Activated naive CD4-positive, alpha-beta T cell treated with anti-CD3 and anti-CD28 coated beads for 36 hours (primary cell): ENCODE measurements around the gene NOP9. TPM values are rescaled to one million over a fixed set of nuclear protein-coding genes. Genes with fewer than 3 reads are reported as not detected.
A peak's percentile ranks its signal among the peaks of the same experiment; 100 is the strongest.

Experiments used
- CTCF ChIA-PET: fragments of 350-600 bp; sonication (Branson Sonifier 250); formaldehyde crosslinking; loops from one replicate; lab custom pipeline; 2021; ENCODE audit warnings: antibody characterized with exemption; lab: Charles Lee
- DNase-seq: peaks from one replicate; pipeline ENCODE4 v3.0.0-alpha.2; 2020
- H3K27ac Mint-ChIP-seq: one replicate; pipeline ENCODE4 v1.8.0; 2021; ENCODE audit warnings: mild to moderate bottlenecking, mixed read lengths
- H3K27me3 Mint-ChIP-seq: one replicate; pipeline ENCODE4 v1.8.0; 2021; ENCODE audit warnings: low read depth, mixed read lengths
- H3K36me3 Mint-ChIP-seq: one replicate; pipeline ENCODE4 v1.8.0; 2021; ENCODE audit warnings: low read depth, mixed read lengths
- H3K4me1 Mint-ChIP-seq: one replicate; pipeline ENCODE4 v1.8.0; 2021; ENCODE audit warnings: low read depth, mixed read lengths
- H3K4me3 Mint-ChIP-seq: one replicate; pipeline ENCODE4 v1.8.0; 2021; ENCODE audit warnings: mild to moderate bottlenecking, moderate library complexity, mixed read lengths
- H3K9me3 Mint-ChIP-seq: one replicate; pipeline ENCODE4 v1.8.0; 2021; ENCODE audit warnings: mixed read lengths
- intact Hi-C: fragments of 100-400 bp; cut with micrococcal nuclease; formaldehyde crosslinking; loops from one replicate; pipeline ENCODE4 v1.15.1; 2023
- total RNA-seq, 2 experiments: library from RNA; stranded (reverse); gene quantifications; one replicate each; pipeline ENCODE4 v1.2.3, GENCODE V29; 2021

Gene NOP9
- total RNA-seq, 2 experiments from 2014 or later: 24.8 to 26.4 TPM

DNA sequence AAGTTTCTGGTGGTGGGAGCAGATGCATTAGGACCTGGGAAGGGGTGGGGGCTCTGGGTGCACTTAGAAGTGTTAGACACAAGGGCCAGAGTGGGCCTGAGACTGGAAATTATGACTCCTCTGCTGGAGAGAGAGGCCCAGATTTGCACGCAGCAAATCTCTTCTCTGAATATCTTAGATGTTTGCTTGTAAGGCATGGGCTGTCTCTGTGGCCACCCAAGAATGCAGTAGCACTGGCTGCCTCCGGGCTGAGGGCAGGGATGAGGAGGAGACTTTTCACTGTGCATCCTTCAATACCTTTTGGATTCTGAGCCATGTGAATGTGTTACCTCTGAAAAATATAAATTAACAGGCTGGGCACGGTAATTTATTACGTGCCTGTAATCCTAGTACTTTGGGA lies 14.3 kb upstream of the NOP9 start:
- intact Hi-C loops: no loop called here
- Mint-ChIP-seq H3K4me1 (peaks cover 25% of the 10 kb centered on the region), H3K4me3 (no peak overlapping the region), H3K27ac (no peak overlapping the region), H3K9me3 (no peaks in the 10 kb centered on the region), H3K36me3 (peaks cover 6% of the 10 kb centered on the region), H3K27me3 (no peaks in the 10 kb centered on the region)
- DNase-seq: no peak
- CTCF ChIA-PET: interaction anchor here (1.4 kb wide), 1 partner anchor 12 kb away, joined by 6 read pairs; no protein-coding TSS in a partner anchor

DNA sequence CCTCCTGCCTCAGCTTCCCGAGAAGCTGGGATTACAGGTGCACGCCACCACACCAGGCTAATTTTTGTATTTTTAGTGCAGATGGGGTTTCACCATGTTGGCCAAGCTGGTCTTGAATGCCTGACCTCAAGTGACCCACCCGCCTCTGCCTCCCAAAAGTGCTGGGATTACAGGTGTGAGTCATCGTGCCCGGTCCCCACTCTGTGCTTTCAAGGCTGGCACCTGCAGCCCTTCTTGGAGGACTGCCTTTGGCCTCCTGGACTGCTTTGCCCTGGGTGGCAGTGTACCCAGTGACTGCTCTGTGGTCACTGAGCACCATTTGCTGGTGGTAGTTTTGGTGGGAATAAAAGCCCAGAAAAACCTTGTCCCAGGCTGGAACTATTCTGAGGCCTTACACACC lies 12.7 kb upstream of the NOP9 start:
- Mint-ChIP-seq H3K27me3 (no peaks in the 10 kb centered on the region), H3K4me3 (no peak overlapping the region), H3K4me1 (peaks cover 25% of the 10 kb centered on the region), H3K36me3 (peaks cover 16% of the 10 kb centered on the region), H3K27ac (no peak overlapping the region), H3K9me3 (no peaks in the 10 kb centered on the region)
- intact Hi-C loops: no loop called here
- CTCF ChIA-PET: interaction anchor here (0.7 to 1.5 kb wide), 4 partner anchors 10 to 22 kb away, joined by 3 to 4 read pairs (median 4); no protein-coding TSS in a partner anchor
- no peak for DNase-seq

DNA sequence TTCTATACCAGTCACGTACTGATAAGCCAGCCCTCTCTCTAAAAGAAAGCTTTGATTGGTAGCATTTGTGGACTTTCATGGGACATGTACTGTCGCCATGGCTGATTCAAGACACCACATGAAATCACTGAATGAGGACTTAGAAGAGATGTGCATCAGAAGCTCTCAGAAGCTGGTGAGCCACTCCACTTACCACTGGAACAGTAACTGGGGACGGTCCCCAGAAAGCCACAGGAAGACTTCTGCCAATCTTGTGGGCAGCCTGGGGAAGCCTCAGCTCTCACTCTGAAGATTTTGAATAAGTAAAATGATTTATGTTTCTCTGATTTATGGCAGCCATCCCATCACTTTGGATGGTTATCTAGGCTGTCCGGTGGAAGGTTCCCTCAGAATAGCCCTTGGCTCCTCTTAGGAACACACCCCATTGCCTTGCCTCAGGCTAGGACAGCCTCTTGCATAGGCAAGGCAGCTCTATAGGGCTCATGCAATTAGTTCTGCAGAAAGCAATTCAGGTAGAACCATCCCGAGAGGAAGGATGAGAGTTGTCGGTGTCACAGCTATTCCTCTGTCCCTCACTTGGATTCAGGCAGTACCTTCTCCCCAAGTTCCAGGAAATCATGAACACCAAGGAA lies 9.9 kb upstream of the NOP9 start:
- Mint-ChIP-seq H3K27me3 (no peaks in the 10 kb centered on the region), H3K4me3 (no peak overlapping the region), H3K27ac (peak overlapping the region; percentile 75), H3K4me1 (peaks cover 25% of the 10 kb centered on the region), H3K36me3 (peaks cover 19% of the 10 kb centered on the region), H3K9me3 (no peaks in the 10 kb centered on the region)
- peak; percentile 93 for DNase-seq
- CTCF ChIA-PET: interaction anchor here (0.9 to 5.4 kb wide), 9 partner anchors 8 to 142 kb away, joined by 3 to 49 read pairs (median 12); partner anchors contain the start of genes CIDEB, LTB4R, LTB4R2 and RABGGTA
- intact Hi-C loops: loop anchor here (1.0 to 2.0 kb wide), 4 partner anchors 10 to 175 kb away; partner anchors contain the start of genes DCAF11, NRL and TINF2

DNA sequence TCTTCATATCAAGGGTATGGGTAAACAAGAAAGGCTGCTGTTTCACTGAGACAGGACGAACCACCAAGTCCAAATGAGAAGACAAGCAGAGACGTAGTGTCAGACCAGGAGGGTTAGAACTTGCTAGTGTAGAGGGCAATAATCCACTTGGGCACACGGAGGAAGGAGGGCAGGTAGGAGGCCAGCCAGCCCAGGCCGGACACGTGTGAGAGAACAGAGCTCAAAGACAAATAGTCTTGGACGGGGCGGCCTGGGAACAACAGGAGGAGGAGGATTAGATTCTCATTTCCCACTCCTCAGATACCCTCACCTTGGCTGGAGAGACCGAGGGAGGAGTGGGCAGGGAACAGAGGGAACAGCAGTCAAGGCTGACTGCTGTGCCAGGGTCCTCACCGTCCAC lies 8.9 kb upstream of the NOP9 start:
- CTCF ChIA-PET: interaction anchor here (0.8 to 5.4 kb wide), 10 partner anchors 7 to 141 kb away, joined by 3 to 49 read pairs (median 10); partner anchors contain the start of genes CIDEB, LTB4R, LTB4R2 and MDP1
- DNase-seq: no peak
- intact Hi-C loops: no loop called here
- peaks cover 19% of the 10 kb centered on the region for H3K36me3 Mint-ChIP-seq
- H3K27ac Mint-ChIP-seq: no peak overlapping the region
- no peak overlapping the region for H3K4me3 Mint-ChIP-seq
- no peaks in the 10 kb centered on the region for H3K27me3 Mint-ChIP-seq
- H3K9me3 Mint-ChIP-seq: no peaks in the 10 kb centered on the region
- peaks cover 25% of the 10 kb centered on the region for H3K4me1 Mint-ChIP-seq

DNA sequence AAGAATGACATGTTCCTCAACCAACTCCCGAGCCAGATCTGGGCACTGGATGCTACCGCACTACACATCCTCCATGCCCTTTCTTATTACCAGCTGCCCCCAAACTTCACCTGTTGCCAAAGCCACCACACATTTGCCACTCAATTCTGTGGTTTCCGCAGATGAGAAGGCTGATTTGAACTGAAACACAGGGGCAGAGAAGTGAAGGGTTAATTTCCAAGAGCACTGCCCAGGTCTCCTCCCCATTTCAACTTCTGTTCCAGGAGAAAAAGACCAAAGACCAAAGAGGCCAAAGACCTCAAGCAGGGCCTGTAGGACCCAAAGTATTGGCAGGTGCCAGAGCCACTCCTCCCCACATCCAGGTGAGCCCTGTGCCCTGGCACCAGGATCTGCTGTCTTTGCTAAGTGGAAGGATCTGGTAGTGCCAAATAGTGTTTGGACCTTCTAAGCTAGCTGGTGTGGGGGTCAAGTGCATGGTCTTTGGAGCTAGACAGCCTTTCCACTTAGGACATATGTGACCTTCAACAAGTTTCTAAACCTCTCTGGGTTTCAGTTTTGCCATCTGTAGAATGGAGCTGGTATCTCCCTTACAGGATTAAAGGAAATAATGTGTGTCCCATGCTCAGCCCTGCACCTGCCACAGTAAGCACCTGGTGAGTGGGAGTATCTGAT lies 8.1 kb upstream of the NOP9 start:
- CTCF ChIA-PET: interaction anchor here (0.6 to 5.4 kb wide), 7 partner anchors 11 to 74 kb away, joined by 3 to 49 read pairs (median 28); partner anchors contain the start of genes CIDEB, LTB4R, LTB4R2 and RABGGTA
- intact Hi-C loops: no loop called here
- no peaks in the 10 kb centered on the region for H3K9me3 Mint-ChIP-seq
- peaks cover 21% of the 10 kb centered on the region for H3K36me3 Mint-ChIP-seq
- no peaks in the 10 kb centered on the region for H3K27me3 Mint-ChIP-seq
- DNase-seq: no peak
- peaks cover 32% of the 10 kb centered on the region for H3K4me1 Mint-ChIP-seq
- no peak overlapping the region for H3K4me3 Mint-ChIP-seq
- no peak overlapping the region for H3K27ac Mint-ChIP-seq

DNA sequence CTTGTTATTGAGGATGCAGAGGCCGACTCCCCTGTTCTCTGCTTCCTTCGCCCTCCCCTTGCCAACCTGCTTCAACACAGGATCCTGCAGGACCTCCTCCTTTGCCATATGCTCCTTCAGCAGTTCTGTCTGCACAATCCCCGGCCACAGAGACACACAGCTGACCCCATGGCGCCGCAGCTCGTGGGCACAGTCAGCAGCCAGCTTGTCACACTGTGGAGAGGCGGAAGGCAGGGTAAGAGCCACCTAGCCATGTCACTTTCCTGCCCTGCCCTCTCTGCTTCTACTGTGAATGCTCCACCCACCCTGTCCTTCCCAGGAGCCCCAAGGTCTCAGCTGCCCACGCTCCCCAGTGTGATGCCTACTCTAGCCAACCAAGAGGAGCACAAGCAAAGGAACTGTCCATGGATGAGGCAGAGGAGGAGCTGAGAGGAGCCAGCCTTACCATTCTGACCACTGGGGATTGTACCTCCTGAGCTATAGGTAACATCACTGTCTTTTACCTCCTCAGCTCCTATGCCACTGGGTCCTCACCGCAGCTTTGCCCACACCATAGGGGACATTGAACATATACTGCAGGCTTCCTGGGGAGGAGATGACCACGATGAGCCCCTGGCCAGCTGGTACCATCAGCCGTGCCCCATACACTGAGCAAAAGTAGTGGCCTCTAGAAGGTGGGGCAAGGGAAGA lies 7.4 kb upstream of the NOP9 start:
- CTCF ChIA-PET: interaction anchor here (0.6 to 5.4 kb wide), 6 partner anchors 12 to 144 kb away, joined by 3 to 49 read pairs (median 21); partner anchors contain the start of genes CIDEB, LTB4R, LTB4R2 and TINF2
- H3K36me3 Mint-ChIP-seq: peaks cover 23% of the 10 kb centered on the region

DNA sequence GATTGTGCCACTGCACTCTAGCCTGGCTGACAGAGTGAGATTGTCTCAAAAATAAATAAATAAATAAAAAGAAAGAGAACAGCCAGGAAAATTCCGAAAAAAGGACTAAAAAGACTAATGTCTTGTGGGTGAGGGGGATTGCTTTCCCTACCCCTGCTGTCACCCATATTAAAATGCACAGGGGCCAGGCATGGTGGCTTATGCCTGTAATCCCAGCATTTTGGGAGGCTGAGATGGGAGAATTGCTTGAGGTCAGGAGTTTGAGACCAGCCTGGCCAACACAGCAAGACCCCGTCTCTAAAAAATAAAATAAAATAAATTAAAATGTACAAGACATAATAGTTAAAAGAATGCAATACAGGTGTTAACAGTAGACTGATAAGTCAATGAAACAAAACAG lies 6.1 kb upstream of the NOP9 start:
- no peaks in the 10 kb centered on the region for H3K9me3 Mint-ChIP-seq
- no peak overlapping the region for H3K27ac Mint-ChIP-seq
- no peak for DNase-seq
- no peaks in the 10 kb centered on the region for H3K27me3 Mint-ChIP-seq
- H3K36me3 Mint-ChIP-seq: peaks cover 21% of the 10 kb centered on the region
- no peak overlapping the region for H3K4me3 Mint-ChIP-seq
- intact Hi-C loops: no loop called here
- CTCF ChIA-PET: interaction anchor here (0.9 to 5.4 kb wide), 3 partner anchors 15 to 77 kb away, joined by 3 to 49 read pairs (median 32); partner anchors contain the start of genes CIDEB, LTB4R, LTB4R2 and TINF2
- H3K4me1 Mint-ChIP-seq: peaks cover 38% of the 10 kb centered on the region

More for the DNA sequence above, 7.4 kb upstream of the NOP9 start:
- peaks cover 39% of the 10 kb centered on the region for H3K4me1 Mint-ChIP-seq
- DNase-seq: no peak
- intact Hi-C loops: no loop called here
- no peaks in the 10 kb centered on the region for H3K27me3 Mint-ChIP-seq
- no peaks in the 10 kb centered on the region for H3K9me3 Mint-ChIP-seq
- H3K27ac Mint-ChIP-seq: no peak overlapping the region
- no peak overlapping the region for H3K4me3 Mint-ChIP-seq

DNA sequence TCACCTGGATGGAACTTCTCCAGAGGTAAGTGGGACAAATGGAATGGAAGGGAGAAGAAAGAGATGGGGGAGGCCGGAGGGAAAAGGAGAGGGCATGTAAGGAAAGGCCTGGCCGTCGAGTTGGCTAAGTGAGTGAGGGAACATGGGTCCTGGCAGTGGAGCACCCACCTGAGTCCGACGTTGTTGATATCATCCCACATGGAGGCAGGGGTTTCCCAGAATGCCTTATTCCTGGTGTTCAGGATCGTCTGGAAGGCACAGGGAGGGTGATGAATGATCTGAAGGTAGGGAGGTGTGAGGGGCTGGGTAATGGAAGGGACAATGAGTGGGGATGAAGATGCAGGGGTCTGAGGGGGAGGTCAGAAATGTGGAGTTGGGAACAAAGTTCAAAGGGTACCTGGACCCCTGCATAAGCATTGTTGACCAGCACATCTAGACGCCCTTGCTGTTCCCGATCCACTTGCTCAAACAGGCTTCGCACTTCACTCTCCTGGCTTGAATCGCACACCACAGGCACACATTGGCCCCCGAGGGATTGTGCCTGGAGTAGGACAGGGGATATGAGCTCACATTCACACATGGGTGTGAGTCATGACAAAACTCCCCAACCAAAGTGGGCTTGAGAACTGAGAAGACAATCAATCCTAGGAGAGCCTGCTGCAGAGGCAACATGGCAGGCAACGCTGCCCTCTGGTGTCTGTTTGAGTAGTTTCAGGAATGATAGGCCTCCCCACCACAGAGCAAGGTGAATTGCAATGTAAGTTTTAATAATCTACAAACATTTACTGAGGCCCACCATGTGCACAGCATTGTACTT lies 3.1 kb upstream of the NOP9 start:
- peaks cover 9% of the 10 kb centered on the region for H3K36me3 Mint-ChIP-seq
- DNase-seq: peak; percentile 90
- CTCF ChIA-PET: interaction anchor here (0.7 to 9.3 kb wide), 31 partner anchors 7 to 260 kb away, joined by 3 to 310 read pairs (median 5); partner anchors contain the start of genes CHMP4A, CIDEB, LTB4R and MDP1
- H3K27ac Mint-ChIP-seq: peak overlapping the region; percentile 78
- H3K9me3 Mint-ChIP-seq: no peaks in the 10 kb centered on the region
- intact Hi-C loops: loop anchor here (1.0 to 5.0 kb wide), 10 partner anchors 17 to 282 kb away; partner anchors contain the start of genes IRF9, MDP1, PCK2 and RABGGTA
- H3K4me1 Mint-ChIP-seq: peaks cover 42% of the 10 kb centered on the region
- no peaks in the 10 kb centered on the region for H3K27me3 Mint-ChIP-seq
- H3K4me3 Mint-ChIP-seq: no peak overlapping the region

DNA sequence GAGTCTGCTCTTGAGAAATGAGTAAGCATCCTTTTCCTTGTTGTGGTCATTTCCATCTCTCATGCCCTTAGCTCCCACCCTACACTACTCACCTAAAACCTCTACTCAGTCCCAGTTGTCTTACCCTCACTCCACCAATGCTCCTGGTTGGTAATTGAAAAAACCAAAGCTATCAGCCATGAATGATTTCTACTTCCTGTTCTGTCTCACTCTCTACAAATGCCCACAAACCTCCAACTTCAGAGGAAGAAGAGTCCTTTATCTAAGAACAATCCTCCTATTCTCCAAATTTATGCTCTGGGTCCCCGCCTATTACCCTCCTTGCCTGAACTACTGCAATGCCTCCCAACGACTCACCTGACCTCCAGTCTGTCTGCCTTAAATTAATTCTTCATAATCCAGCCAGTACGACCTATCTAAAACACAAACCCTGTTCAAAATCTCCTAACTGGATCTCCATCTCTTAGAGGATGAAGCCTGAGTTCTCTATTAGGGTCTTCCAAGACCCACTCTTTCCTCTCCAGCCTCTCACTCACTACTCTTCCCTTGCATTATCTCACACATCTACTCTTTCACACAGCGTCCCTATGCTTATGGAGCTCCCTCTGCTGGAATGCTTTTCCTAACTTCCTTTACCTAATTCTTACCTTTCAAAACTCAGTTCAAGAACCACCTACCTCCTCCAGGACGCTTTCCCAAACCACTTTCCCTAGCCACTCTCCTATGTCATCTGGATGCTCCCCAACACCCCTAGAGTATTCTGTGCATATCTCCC lies 2.3 kb upstream of the NOP9 start:
- no peak for DNase-seq
- H3K4me1 Mint-ChIP-seq: peaks cover 47% of the 10 kb centered on the region
- CTCF ChIA-PET: interaction anchor here (0.7 to 9.3 kb wide), 34 partner anchors 8 to 261 kb away, joined by 3 to 310 read pairs (median 5); partner anchors contain the start of genes CHMP4A, CIDEB, IRF9 and LTB4R
- intact Hi-C loops: loop anchor here (1.0 to 5.0 kb wide), 9 partner anchors 18 to 283 kb away; partner anchors contain the start of genes IRF9, MDP1, PCK2 and TM9SF1
- no peak overlapping the region for H3K4me3 Mint-ChIP-seq
- no peaks in the 10 kb centered on the region for H3K9me3 Mint-ChIP-seq
- H3K27me3 Mint-ChIP-seq: no peaks in the 10 kb centered on the region
- H3K27ac Mint-ChIP-seq: peak overlapping the region; percentile 78
- H3K36me3 Mint-ChIP-seq: peaks cover 14% of the 10 kb centered on the region

DNA sequence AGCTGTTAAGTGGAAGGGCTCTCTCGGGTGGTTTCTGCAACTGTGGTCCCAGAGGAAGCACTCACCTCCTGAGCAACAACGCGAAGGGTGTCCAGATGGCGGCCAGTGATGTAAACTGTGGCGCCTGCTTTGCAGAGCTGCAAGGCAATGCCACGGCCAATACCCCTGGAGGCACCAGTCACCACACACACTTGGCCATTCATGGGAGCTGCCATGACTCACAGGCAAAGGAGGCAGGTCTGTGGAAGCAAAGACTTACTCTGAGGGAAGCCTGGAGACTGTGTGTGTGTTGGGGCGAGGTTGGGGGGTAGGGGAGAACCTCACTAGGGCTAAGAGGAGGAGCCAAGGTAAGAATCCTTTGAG lies 777 bp upstream of the NOP9 start:
- Mint-ChIP-seq H3K27me3 (no peaks in the 10 kb centered on the region), H3K9me3 (no peaks in the 10 kb centered on the region), H3K4me3 (peak overlapping the region; percentile 87), H3K36me3 (peaks cover 11% of the 10 kb centered on the region), H3K27ac (peak overlapping the region; percentile 89), H3K4me1 (peaks cover 47% of the 10 kb centered on the region)
- intact Hi-C loops: loop anchor here (1.0 to 5.0 kb wide), 8 partner anchors 9 to 207 kb away; partner anchors contain the start of genes CHMP4A, DCAF11, GMPR2 and IPO4
- CTCF ChIA-PET: interaction anchor here (0.6 to 9.3 kb wide), 14 partner anchors 9 to 152 kb away, joined by 3 to 310 read pairs (median 18); partner anchors contain the start of genes CHMP4A, CIDEB, IRF9 and LTB4R
- DNase-seq: peak; percentile 38
